ENCODE results near the gene SLC16A12. TPM values are rescaled to one million over a fixed set of nuclear protein-coding genes. Genes with fewer than 3 reads are reported as not detected.

The SLC16A12 gene
- polyA plus RNA-seq, 1 donor (not counting 4 experiments of a cell fraction or from before 2014, with no cell fraction given), result 0.10 TPM

DNA sequence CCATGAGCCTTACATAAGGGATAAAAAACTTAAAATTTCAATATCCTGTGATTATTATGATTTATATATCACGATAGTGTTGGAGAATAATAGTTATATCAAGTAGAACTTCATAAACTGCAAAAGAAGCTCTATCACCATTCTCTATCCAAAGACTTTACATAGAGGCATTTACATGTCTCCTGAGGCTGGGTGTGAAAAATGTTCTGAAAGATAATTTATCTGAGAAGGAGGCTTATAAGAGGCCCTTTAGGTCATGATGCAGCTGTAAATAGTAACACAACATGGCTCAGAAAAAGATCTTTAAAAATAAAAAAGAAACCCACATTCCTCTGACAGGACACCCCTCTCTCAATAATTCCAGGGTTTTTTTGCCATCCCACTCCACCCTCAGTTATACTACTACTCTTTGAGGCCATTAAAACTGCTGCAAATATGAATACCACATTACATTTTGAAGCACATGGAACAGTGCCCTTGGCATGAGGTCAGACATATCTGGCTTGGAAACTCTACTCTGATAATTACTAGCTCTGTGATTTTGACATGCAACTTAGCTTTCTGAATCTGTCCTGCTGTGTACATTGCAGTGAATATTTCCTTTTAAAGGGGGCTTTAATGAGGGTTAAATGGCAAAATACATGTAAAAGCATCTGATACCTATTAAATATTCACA, 55.5 kb downstream of the SLC16A12 start:
- H3K4me1 ChIP-seq (ENCODE audit: control insufficient read depth, extremely low read depth, insufficient read depth, low read length), result peaks cover 23% of the 10 kb centered on the region
- TF ChIP-seq, protein P1, sequence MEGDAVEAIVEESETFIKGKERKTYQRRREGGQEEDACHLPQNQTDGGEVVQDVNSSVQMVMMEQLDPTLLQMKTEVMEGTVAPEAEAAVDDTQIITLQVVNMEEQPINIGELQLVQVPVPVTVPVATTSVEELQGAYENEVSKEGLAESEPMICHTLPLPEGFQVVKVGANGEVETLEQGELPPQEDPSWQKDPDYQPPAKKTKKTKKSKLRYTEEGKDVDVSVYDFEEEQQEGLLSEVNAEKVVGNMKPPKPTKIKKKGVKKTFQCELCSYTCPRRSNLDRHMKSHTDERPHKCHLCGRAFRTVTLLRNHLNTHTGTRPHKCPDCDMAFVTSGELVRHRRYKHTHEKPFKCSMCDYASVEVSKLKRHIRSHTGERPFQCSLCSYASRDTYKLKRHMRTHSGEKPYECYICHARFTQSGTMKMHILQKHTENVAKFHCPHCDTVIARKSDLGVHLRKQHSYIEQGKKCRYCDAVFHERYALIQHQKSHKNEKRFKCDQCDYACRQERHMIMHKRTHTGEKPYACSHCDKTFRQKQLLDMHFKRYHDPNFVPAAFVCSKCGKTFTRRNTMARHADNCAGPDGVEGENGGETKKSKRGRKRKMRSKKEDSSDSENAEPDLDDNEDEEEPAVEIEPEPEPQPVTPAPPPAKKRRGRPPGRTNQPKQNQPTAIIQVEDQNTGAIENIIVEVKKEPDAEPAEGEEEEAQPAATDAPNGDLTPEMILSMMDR (optimal IDR thresholded peaks at IDR 0.05 in 1 of 3, IDR thresholded peaks at IDR 0.05 in 1 of 3, conservative IDR thresholded peaks at IDR 0.05 in 1 of 3; ENCODE audit: extremely low read depth in 1 of 3, insufficient read depth in 2 of 3, low read length in 3 of 3), result no peak
- no peak for TF ChIP-seq EZH2 (IDR thresholded peaks at IDR 0.05; ENCODE audit: low read length)
- no peaks in the 10 kb centered on the region for H3K9me1 ChIP-seq (ENCODE audit: control insufficient read depth, extremely low read depth, insufficient read depth, low read length)
- peak; percentile 32 for FAIRE-seq
- no peaks in the 10 kb centered on the region for H3K9me3 ChIP-seq (ENCODE audit: control insufficient read depth, low read depth, low read length)
- no peaks in the 10 kb centered on the region for H3K79me2 ChIP-seq (ENCODE audit: control insufficient read depth, insufficient read depth, low read length)
- H4K20me1 ChIP-seq (ENCODE audit: control insufficient read depth, extremely low read depth, insufficient read depth, low read length), result no peaks in the 10 kb centered on the region
- no peak overlapping the region for H3K4me3 ChIP-seq (ENCODE audit: control insufficient read depth in 2 of 3, extremely low read depth in 1 of 3, insufficient read depth in 2 of 3, low read depth in 1 of 3, low read length in 3 of 3)
- H3K9ac ChIP-seq (ENCODE audit: control insufficient read depth, extremely low read depth, insufficient read depth, low read length), result no peak overlapping the region
- no peak overlapping the region for H2AFZ ChIP-seq (ENCODE audit: control insufficient read depth, low read length)
- no peaks in the 10 kb centered on the region for H3K27me3 ChIP-seq (ENCODE audit: control insufficient read depth, extremely low read depth, insufficient read depth, low read length)
- H3K27ac ChIP-seq (ENCODE audit: control insufficient read depth, insufficient read depth, low read length), result no peak overlapping the region
- dilution Hi-C loops (cut with MboI; ENCODE audit: extremely low pct_ligation_motif_present, low sequenced_read_pairs), result no loop called here
- no peaks in the 10 kb centered on the region for H3K36me3 ChIP-seq (ENCODE audit: control insufficient read depth in 2 of 2, extremely low read depth in 1 of 2, insufficient read depth in 2 of 2, low read length in 2 of 2)
- no peak for DNase-seq (ENCODE audit: low read depth, low spot score)
- H3K4me2 ChIP-seq (ENCODE audit: control insufficient read depth, extremely low read depth, insufficient read depth, low read depth, low read length), result no peak overlapping the region

DNA sequence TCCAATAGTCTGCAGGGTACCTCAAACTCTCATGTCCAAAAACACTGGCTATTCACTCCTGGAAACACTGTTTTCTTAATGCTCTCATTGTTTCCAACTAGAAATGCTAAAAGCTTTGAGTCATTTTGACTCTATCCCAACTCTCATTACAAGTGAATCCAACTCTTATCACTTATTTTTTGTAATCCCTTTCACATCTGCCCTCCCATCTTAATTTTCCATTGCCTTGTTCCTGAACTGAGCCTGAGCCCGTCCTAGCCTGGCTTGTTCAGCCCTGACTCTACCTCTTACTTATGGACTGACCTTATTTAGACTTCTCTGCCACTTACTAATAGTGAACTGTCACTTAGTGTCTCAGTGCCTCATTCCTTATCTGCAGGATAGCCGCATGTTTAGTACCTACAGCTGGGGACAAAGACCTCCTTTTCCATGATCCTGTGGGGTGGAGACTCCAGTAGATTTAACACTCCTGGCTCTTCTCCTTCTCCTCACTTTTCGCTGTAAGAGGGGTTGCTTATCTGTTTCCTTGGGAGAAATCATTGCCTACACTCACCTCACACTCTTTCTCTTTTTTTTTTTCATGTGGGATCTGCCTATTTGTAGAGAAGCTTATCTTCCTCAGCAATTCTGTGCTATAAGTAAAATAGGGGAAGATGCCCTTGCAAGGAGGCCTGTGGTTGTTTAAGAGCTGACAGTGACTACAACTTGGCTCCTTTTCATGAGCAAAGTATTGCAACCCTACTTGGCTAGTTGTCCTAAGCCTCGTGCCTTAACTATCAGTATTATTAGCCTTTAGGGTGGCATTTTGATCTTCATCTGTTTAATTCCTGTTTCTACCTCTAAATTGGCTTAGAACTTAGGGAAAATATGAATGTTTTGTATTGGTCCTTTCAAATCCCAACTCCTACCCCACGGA, 56.4 kb downstream of the SLC16A12 start:
- Histone ChIP-seq H3K4me1 (ENCODE audit: control insufficient read depth, extremely low read depth, insufficient read depth, low read length) (peaks cover 23% of the 10 kb centered on the region), H3K36me3 (ENCODE audit: control insufficient read depth in 2 of 2, extremely low read depth in 1 of 2, insufficient read depth in 2 of 2, low read length in 2 of 2) (no peaks in the 10 kb centered on the region), H3K27me3 (ENCODE audit: control insufficient read depth, extremely low read depth, insufficient read depth, low read length) (no peaks in the 10 kb centered on the region), H3K9ac (ENCODE audit: control insufficient read depth, extremely low read depth, insufficient read depth, low read length) (no peak overlapping the region), H3K79me2 (ENCODE audit: control insufficient read depth, insufficient read depth, low read length) (no peaks in the 10 kb centered on the region), H3K4me3 (ENCODE audit: control insufficient read depth in 2 of 3, extremely low read depth in 1 of 3, insufficient read depth in 2 of 3, low read depth in 1 of 3, low read length in 3 of 3) (no peak overlapping the region), H4K20me1 (ENCODE audit: control insufficient read depth, extremely low read depth, insufficient read depth, low read length) (no peaks in the 10 kb centered on the region), H2AFZ (ENCODE audit: control insufficient read depth, low read length) (peak overlapping the region; percentile 25), H3K9me1 (ENCODE audit: control insufficient read depth, extremely low read depth, insufficient read depth, low read length) (no peaks in the 10 kb centered on the region), H3K4me2 (ENCODE audit: control insufficient read depth, extremely low read depth, insufficient read depth, low read depth, low read length) (no peak overlapping the region), H3K27ac (ENCODE audit: control insufficient read depth, insufficient read depth, low read length) (no peak overlapping the region), H3K9me3 (ENCODE audit: control insufficient read depth, low read depth, low read length) (no peaks in the 10 kb centered on the region)
- DNase-seq (ENCODE audit: low read depth, low spot score) (no peak), FAIRE-seq (peak; percentile 9)
- TF ChIP-seq, protein P1 (optimal IDR thresholded peaks at IDR 0.05 in 1 of 3, IDR thresholded peaks at IDR 0.05 in 1 of 3, conservative IDR thresholded peaks at IDR 0.05 in 1 of 3; ENCODE audit: extremely low read depth in 1 of 3, insufficient read depth in 2 of 3, low read length in 3 of 3), result no peak
- TF ChIP-seq EZH2 (IDR thresholded peaks at IDR 0.05; ENCODE audit: low read length), result no peak
- dilution Hi-C loops (cut with MboI; ENCODE audit: extremely low pct_ligation_motif_present, low sequenced_read_pairs), result no loop called here

Data from keratinocyte (primary cell).